ENCODE measurements around the gene TECR.
A peak's percentile ranks its signal among the peaks of the same experiment; 100 is the strongest.
"Not testable (repeated sequence)": the region's sequence is repeated elsewhere in the genome, so short reads cannot be mapped to it uniquely, and the experiment has no call there.

Gene TECR

GRCh38 chr19:14589433-14589832 lies 60.0 kb downstream of the TECR start:
- peak in 1 of 2 donors; percentile 30 for DNase-seq (ENCODE audit: low read depth in 2 of 2)

- DNase-seq (ENCODE audit: low read depth in 2 of 2): no peak
Observed at GRCh38 chr19:14595558-14595957, 66.2 kb downstream of the TECR start.

- DNase-seq (ENCODE audit: low read depth in 2 of 2): no peak
Observed at GRCh38 chr19:14599548-14600147, 70.3 kb downstream of the TECR start.

GRCh38 chr19:14603990-14604387 lies 74.6 kb downstream of the TECR start:
- DNase-seq (ENCODE audit: low read depth in 2 of 2): no peak

- no peak for DNase-seq (ENCODE audit: low read depth in 2 of 2)
Observed at GRCh38 chr19:14606627-14607026, 77.2 kb downstream of the TECR start.

GRCh38 chr19:14611051-14611450 lies 81.7 kb downstream of the TECR start:
- DNase-seq (ENCODE audit: low read depth in 2 of 2): no peak

- not testable (repeated sequence) for DNase-seq (ENCODE audit: low read depth in 2 of 2)
Observed at GRCh38 chr19:14612242-14612641, 82.8 kb downstream of the TECR start.

- DNase-seq (ENCODE audit: low read depth in 2 of 2): no peak
Observed at GRCh38 chr19:14612657-14613056, 83.3 kb downstream of the TECR start.

GRCh38 chr19:14613399-14614098 lies 84.2 kb downstream of the TECR start:
- DNase-seq (ENCODE audit: low read depth in 2 of 2): not testable (repeated sequence)

GRCh38 chr19:14614099-14614412 lies 84.7 kb downstream of the TECR start:
- no peak for DNase-seq (ENCODE audit: low read depth in 2 of 2)

All from stimulated activated CD4-positive, alpha-beta T cell treated with anti-CD3 and anti-CD28 coated beads, Interleukin-4, amount 100 ng/mL, for 48 hours (primary cell).